Loucy (cell line): ENCODE measurements around the gene ZNF629.

ENCODE experiments used
- CTCF ChIP-seq: fragments of 200-600 bp; sonication (generic); conservative IDR thresholded peaks from 2 replicates; pipeline ENCODE4 v1.5.1; 2014; ENCODE audit warnings: mild to moderate bottlenecking, antibody characterized with exemption, low read length
- EZH2phosphoT487 ChIP-seq: fragments of 200-600 bp; IDR thresholded peaks from 2 replicates; pipeline ENCODE4 v1.6.1; 2018; ENCODE audit warnings: antibody characterized with exemption, mild to moderate bottlenecking, moderate library complexity, borderline replicate concordance

- TF ChIP-seq CTCF (no peak), EZH2phosphoT487 (no peak)
These were observed 49.8 kb downstream of the ZNF629 start for GRCh38 chr16:30736995-30737793.
